ENCODE measurements around the gene NT5DC2. TPM values are rescaled to one million over a fixed set of nuclear protein-coding genes. Genes with fewer than 3 reads are reported as not detected.

The NT5DC2 gene
- total and polyA plus RNA-seq, 2 of the 8 experiments (the other 6 are each of a cell fraction or from before 2014, with no cell fraction given), result 331 to 477 TPM

- TF ChIP-seq BCL11A (IDR thresholded peaks at IDR 0.05; ENCODE audit: low read depth in 2 of 2, low read length in 2 of 2) (no peak), SP1 (IDR thresholded peaks at IDR 0.05; ENCODE audit: low read depth, low read length) (no peak), KDM4A (IDR thresholded peaks at IDR 0.05; ENCODE audit: low read depth, low read length, severe bottlenecking) (no peak), CHD7 (IDR thresholded peaks at IDR 0.05; ENCODE audit: insufficient replicate concordance, low read length) (no peak)
Measured at GRCh38 chr3:52527039-52527731, 6.5 kb downstream of the NT5DC2 start (continued).
